OCI-LY3 (cell line): ENCODE data around the gene CHERP.
"Not testable (repeated sequence)": the region's sequence is repeated elsewhere in the genome, so short reads cannot be mapped to it uniquely, and the experiment has no call there.

Experiments used
- EZH2phosphoT487 ChIP-seq: fragments of 200-600 bp; shearing (Covaris generic); IDR thresholded peaks from 2 replicates; pipeline ENCODE4 v1.6.1; 2018; ENCODE audit warnings: antibody characterized with exemption, mixed run types, low read depth
- TF ChIP-seq, protein P1 (sequence below): fragments of 200-600, 300-600 bp; sonication (generic); IDR thresholded peaks from 2 replicates; pipeline ENCODE4 v1.5.1; 2014; ENCODE audit warnings: antibody characterized with exemption, low read length, low read depth

DNA sequence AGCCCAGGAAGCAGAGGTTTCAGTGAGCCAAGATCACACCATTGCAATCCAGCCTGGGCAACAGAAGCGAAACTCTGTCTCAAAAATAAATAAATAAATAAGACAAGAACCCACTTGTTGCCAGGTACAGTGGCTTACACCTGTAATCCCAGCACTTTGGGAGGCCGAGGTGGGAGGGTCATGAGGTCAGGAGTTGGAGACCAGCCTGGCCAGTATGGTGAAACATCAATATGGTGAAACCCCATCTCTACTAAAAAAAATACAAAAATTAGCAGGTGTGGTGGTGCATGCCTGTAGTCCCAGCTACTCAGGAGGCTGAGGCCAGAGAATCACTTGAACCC is 69.7 kb downstream of the CHERP start:
- TF ChIP-seq, protein P1, sequence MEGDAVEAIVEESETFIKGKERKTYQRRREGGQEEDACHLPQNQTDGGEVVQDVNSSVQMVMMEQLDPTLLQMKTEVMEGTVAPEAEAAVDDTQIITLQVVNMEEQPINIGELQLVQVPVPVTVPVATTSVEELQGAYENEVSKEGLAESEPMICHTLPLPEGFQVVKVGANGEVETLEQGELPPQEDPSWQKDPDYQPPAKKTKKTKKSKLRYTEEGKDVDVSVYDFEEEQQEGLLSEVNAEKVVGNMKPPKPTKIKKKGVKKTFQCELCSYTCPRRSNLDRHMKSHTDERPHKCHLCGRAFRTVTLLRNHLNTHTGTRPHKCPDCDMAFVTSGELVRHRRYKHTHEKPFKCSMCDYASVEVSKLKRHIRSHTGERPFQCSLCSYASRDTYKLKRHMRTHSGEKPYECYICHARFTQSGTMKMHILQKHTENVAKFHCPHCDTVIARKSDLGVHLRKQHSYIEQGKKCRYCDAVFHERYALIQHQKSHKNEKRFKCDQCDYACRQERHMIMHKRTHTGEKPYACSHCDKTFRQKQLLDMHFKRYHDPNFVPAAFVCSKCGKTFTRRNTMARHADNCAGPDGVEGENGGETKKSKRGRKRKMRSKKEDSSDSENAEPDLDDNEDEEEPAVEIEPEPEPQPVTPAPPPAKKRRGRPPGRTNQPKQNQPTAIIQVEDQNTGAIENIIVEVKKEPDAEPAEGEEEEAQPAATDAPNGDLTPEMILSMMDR = not testable (repeated sequence)
- TF ChIP-seq EZH2phosphoT487 = not testable (repeated sequence)
